MM.1S (cell line): ENCODE data around the gene RSRC1.
"Not testable (repeated sequence)": the region's sequence is repeated elsewhere in the genome, so short reads cannot be mapped to it uniquely, and the experiment has no call there.

ENCODE experiments used
- DNase-seq: peaks from one replicate; pipeline ENCODE4 v3.0.0-alpha.2; 2015
- H2AFZ ChIP-seq: fragments of 300-600 bp; sonication (generic); 2 replicates; pipeline ENCODE4 v1.6.0; 2016; ENCODE audit warnings: antibody characterized with exemption, low read length
- H3F3A ChIP-seq: fragments of 300-600 bp; sonication (generic); 2 replicates; pipeline ENCODE4 v1.6.1; 2016; ENCODE audit warnings: mild to moderate bottlenecking, antibody characterized with exemption, low read length, moderate library complexity, mixed read lengths; ENCODE audit not compliant: insufficient read depth
- H3K27ac ChIP-seq: fragments of 300-600 bp; sonication (generic); 2 replicates; pipeline ENCODE4 v1.5.1; 2016; ENCODE audit warnings: mild to moderate bottlenecking, low read length
- H3K27me3 ChIP-seq: fragments of 300-600 bp; sonication (generic); replicated peaks from 2 replicates; pipeline ENCODE4 v1.6.0; 2016; ENCODE audit warnings: low read length; ENCODE audit not compliant: insufficient read depth
- H3K36me3 ChIP-seq: fragments of 300-600 bp; sonication (generic); replicated peaks from 2 replicates; pipeline ENCODE4 v1.6.1; 2016; ENCODE audit warnings: mild to moderate bottlenecking, low read length, mixed read lengths; ENCODE audit not compliant: insufficient read depth
- H3K4me1 ChIP-seq: fragments of 300-600 bp; sonication (generic); 2 replicates; pipeline ENCODE4 v1.6.1; 2016; ENCODE audit warnings: low read length, mixed read lengths
- H3K4me2 ChIP-seq: fragments of 300-600 bp; sonication (generic); 2 replicates; pipeline ENCODE4 v1.6.0; 2016; ENCODE audit warnings: low read depth, low read length
- H3K4me3 ChIP-seq: fragments of 300-600 bp; sonication (generic); 2 replicates; pipeline ENCODE4 v1.5.1; 2016; ENCODE audit warnings: low read length, mixed read lengths
- H3K79me2 ChIP-seq: fragments of 300-600 bp; sonication (generic); 2 replicates; pipeline ENCODE4 v1.6.1; 2016; ENCODE audit warnings: mixed run types, low read length, mixed read lengths
- H3K9ac ChIP-seq: fragments of 300-600 bp; sonication (generic); 2 replicates; pipeline ENCODE4 v1.6.1; 2016; ENCODE audit warnings: low read length, mixed read lengths
- H3K9me2 ChIP-seq: fragments of 300-600 bp; sonication (generic); replicated peaks from 2 replicates; pipeline ENCODE4 v1.6.1; 2016; ENCODE audit warnings: mild to moderate bottlenecking, low read length, mixed read lengths; ENCODE audit not compliant: insufficient read depth
- H3K9me3 ChIP-seq: fragments of 300-600 bp; sonication (generic); replicated peaks from 2 replicates; pipeline ENCODE4 v1.6.1; 2016; ENCODE audit warnings: mild to moderate bottlenecking, low read length, mixed read lengths; ENCODE audit not compliant: insufficient read depth
- H4K20me1 ChIP-seq: fragments of 300-600 bp; sonication (generic); 2 replicates; pipeline ENCODE4 v1.6.1; 2016; ENCODE audit warnings: mild to moderate bottlenecking, low read length, moderate library complexity, mixed read lengths; ENCODE audit not compliant: insufficient read depth
- CTCF ChIP-seq: fragments of 300-600 bp; sonication (generic); IDR thresholded peaks from 2 replicates; pipeline ENCODE4 v1.5.1; 2016; ENCODE audit warnings: antibody characterized with exemption, low read length, mixed read lengths
- EZH2 ChIP-seq: fragments of 300-600 bp; sonication (generic); optimal IDR thresholded peaks from 2 replicates; pipeline ENCODE3; 2017; ENCODE audit warnings: low read depth, mild to moderate bottlenecking, antibody characterized with exemption, low read length, mixed read lengths
- EZH2phosphoT487 ChIP-seq: fragments of 300-600 bp; sonication (generic); IDR thresholded peaks from 2 replicates; pipeline ENCODE4 v1.6.1; 2018; ENCODE audit warnings: antibody characterized with exemption, low read length

Gene RSRC1

GRCh38 chr3:158339638-158340037, 229.7 kb downstream of the RSRC1 start:
- no peak overlapping the region for H2AFZ ChIP-seq
- H3K27me3 ChIP-seq: no peaks in the 10 kb centered on the region
- no peak overlapping the region for H3K4me2 ChIP-seq
- H3K4me1 ChIP-seq: no peaks in the 10 kb centered on the region
- H3K9ac ChIP-seq: no peak overlapping the region
- no peak overlapping the region for H3K27ac ChIP-seq
- H3K9me3 ChIP-seq: no peaks in the 10 kb centered on the region
- no peaks in the 10 kb centered on the region for H3K36me3 ChIP-seq
- DNase-seq: no peak
- H4K20me1 ChIP-seq: no peaks in the 10 kb centered on the region
- 0 out of 2 replicates have a peak, but pooled peaks cover 3% of the 10 kb centered on the region for H3K9me2 ChIP-seq
- H3K79me2 ChIP-seq: no peaks in the 10 kb centered on the region
- H3K4me3 ChIP-seq: no peak overlapping the region
- no peak for TF ChIP-seq EZH2phosphoT487
- TF ChIP-seq EZH2: no peak
- no peak for TF ChIP-seq CTCF
- H3F3A ChIP-seq: no peaks in the 10 kb centered on the region

- H3K4me3 ChIP-seq, H3K27ac ChIP-seq, H4K20me1 ChIP-seq, H3K4me2 ChIP-seq, H3K9ac ChIP-seq, H2AFZ ChIP-seq, H3K79me2 ChIP-seq, DNase-seq, H3F3A ChIP-seq, H3K27me3 ChIP-seq, H3K9me3 ChIP-seq, H3K4me1 ChIP-seq, H3K36me3 ChIP-seq, H3K9me2 ChIP-seq: not testable (repeated sequence)
Measured at GRCh38 chr3:158340951-158341350, 231.1 kb downstream of the RSRC1 start.

- Histone ChIP-seq H3K9ac (no peak overlapping the region), H3K4me2 (no peak overlapping the region), H3K27me3 (no peaks in the 10 kb centered on the region), H3K9me2 (no peaks in the 10 kb centered on the region), H3F3A (peaks cover 17% of the 10 kb centered on the region), H3K27ac (no peak overlapping the region), H3K4me3 (no peak overlapping the region), H3K79me2 (no peaks in the 10 kb centered on the region), H4K20me1 (no peaks in the 10 kb centered on the region), H2AFZ (no peak overlapping the region), H3K9me3 (no peaks in the 10 kb centered on the region), H3K36me3 (no peaks in the 10 kb centered on the region), H3K4me1 (peaks cover 22% of the 10 kb centered on the region)
- TF ChIP-seq EZH2 (no peak), EZH2phosphoT487 (no peak), CTCF (no peak)
- DNase-seq: no peak
Measured at GRCh38 chr3:158347966-158348365, 238.1 kb downstream of the RSRC1 start.

GRCh38 chr3:158350971-158351370, 241.1 kb downstream of the RSRC1 start:
- Histone ChIP-seq H3K9me3 (no peaks in the 10 kb centered on the region), H3K9me2 (no peaks in the 10 kb centered on the region), H4K20me1 (no peaks in the 10 kb centered on the region), H3K36me3 (0 out of 2 replicates have a peak, but pooled peaks cover 3% of the 10 kb centered on the region), H2AFZ (no peak overlapping the region), H3K27me3 (no peaks in the 10 kb centered on the region), H3K4me2 (peak overlapping the region; percentile 13; the same call in 1 of the 2 replicates), H3F3A (peaks cover 25% of the 10 kb centered on the region), H3K4me1 (peaks cover 45% of the 10 kb centered on the region), H3K9ac (peak overlapping the region; percentile 10; the same call in 1 of the 2 replicates), H3K27ac (peak overlapping the region; percentile 53), H3K79me2 (peaks cover 10% of the 10 kb centered on the region; the same call in 1 of the 2 replicates), H3K4me3 (no peak overlapping the region)
- TF ChIP-seq EZH2phosphoT487 (no peak), CTCF (no peak), EZH2 (no peak)
- DNase-seq: peak; percentile 57
